HG03060 (cell line): ENCODE data around the gene SCNN1G.
"Not testable (repeated sequence)": the region's sequence is repeated elsewhere in the genome, so short reads cannot be mapped to it uniquely, and the experiment has no call there.

Source experiments
- ATAC-seq: cut with Tn5 transposase; IDR thresholded peaks from one replicate; pipeline ENCODE4 v1.9.1; 2021; ENCODE audit warnings: low read depth, moderate number of reproducible peaks; ENCODE audit not compliant: unreplicated experiment

SCNN1G gene

DNA sequence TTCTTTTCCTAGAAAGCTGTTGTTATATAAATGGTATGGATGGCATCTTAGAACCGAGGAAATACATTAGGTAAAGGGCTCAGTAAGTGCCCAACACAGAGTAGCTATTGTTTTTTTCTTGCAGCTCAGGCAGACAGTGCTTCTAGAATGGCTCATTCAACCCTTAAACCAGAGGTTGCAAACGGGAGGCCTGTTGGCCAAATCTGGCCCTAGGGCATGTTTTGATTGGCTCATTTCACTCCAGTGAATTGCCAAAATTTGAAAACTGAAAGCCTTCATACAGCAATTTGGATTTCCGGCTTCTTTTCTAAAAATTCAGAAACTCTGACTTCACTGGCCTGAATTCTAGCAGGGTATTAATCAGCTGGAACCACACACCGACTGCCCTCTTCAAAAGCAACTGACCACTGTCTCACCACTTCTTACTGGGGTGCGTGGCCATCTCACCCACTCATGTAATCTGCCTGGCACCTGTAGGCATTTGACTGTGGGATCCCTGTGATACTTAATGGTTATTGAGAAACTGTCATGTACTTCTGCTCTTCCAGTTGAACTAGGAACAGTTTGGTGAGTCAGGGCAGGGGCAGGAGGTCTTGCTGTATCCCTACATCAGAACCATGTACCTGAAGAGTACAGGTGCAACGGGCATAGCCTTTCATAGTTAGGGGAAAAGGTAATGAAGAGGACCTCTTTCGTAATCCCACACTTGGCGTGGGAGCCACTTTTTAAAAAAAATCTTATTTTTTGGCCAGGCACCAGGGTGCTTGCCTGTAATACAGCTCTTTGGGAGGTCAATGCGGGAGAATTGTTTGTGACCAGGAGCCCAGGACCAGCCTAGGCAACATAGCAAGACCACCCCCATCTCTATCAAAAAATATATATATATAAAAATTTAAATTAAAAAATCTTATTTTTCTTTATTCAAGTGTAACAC, 66.0 kb downstream of the SCNN1G start:
- ATAC-seq = no peak

DNA sequence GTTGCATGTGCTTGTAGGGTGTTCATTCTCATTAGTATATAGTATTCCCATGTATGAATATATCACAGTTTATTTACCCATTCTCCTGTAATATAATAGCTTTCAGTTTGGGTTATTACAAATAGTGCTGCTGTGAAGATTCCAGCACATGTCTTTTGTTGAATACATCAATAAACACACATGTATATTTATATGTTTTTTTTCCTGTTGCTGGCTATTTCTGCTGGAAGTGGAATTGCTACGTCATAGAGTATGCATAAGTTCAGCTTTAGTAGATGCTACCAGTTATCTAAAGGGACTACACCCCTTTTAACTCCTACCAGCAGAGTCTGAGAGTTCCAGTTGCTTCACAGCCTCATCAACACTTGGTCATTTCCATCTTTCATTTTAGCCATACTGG, 67.3 kb downstream of the SCNN1G start:
- ATAC-seq = no peak

DNA sequence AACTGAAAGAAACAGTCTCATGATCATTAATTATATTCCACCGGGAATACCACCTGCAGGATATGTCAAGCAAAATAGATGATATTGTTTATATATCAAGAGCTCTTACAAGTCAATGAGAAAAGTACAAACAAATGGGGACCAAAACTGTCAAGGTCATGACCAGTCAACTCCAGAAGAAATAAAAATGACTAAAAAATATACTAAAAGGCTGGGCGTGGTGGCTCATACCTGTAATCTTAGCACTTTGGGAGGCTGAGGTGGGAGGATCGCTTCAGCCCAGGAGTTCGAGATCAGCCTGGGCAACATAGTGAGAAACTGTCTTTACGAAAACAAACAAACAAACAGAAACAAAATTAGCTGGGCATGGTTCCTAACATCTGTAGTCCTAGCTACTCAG, 69.8 kb downstream of the SCNN1G start:
- ATAC-seq = no peak

DNA sequence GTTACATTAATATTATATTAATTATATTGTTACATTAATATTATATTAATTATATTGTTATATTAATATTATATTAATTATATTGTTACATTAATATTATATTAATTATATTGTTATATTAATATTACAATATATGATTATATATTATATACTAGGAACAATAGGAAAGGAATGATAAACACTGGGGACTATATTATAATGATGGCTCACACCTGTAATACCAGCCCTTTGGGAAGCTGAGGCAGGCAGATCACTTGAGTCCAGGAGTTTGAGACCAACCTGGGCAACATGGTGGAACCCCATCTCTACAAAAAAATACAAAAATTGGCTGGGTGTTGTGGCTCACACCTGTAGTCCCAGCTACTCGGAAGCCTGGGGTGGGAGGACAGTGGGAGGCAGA, 71.1 kb downstream of the SCNN1G start:
- not testable (repeated sequence) for ATAC-seq

- no peak for ATAC-seq
Measured at GRCh38 chr16:23254338-23254737, 71.8 kb downstream of the SCNN1G start.

DNA sequence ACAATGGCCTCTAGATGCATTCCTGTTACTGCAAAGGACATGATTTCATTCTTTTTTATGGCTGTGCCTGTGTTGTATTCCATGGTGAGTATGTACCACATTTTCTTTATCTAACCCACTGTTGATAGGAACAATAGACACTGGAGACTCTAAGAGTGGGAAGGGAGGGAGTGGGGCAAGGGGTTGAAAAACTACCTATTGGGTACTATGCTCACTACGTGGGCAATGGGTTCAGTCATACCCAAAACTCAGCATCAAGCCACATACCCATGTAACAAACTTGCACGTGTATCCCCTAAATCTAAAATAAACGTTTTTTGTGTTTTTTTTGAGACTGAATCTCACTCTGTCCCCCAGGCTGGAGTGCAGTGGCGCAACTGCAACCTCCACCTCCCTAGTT, 72.5 kb downstream of the SCNN1G start:
- no peak for ATAC-seq

DNA sequence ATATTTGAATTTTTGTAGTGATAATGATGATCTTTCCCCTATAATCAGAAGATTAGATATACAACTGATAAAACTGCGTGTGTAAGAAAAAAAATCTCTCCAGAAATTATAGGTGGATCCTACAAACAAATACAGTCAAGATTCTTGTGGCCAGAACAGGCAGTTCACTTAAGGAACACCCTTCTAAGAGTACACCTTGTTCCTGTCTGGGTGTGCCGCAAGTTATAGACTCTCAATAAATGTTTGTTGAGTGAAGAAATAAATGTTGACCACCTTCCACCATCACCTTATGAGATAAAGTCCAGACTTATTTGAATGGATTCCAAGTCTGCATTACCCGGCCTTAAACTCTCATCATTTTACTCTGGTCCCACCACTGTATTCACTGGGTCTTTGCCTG, 73.9 kb downstream of the SCNN1G start:
- no peak for ATAC-seq

GRCh38 chr16:23257682-23258081, 75.1 kb downstream of the SCNN1G start:
- no peak for ATAC-seq

GRCh38 chr16:23258919-23259237, 76.3 kb downstream of the SCNN1G start:
- no peak for ATAC-seq
